MM.1S (cell line): ENCODE results near the gene FXYD2.

Experiments used
- DNase-seq: peaks from one replicate; pipeline ENCODE4 v3.0.0-alpha.2; 2015
- H2AFZ ChIP-seq: fragments of 300-600 bp; sonication (generic); 2 replicates; pipeline ENCODE4 v1.6.0; 2016; ENCODE audit warnings: antibody characterized with exemption, low read length
- H3F3A ChIP-seq: fragments of 300-600 bp; sonication (generic); 2 replicates; pipeline ENCODE4 v1.6.1; 2016; ENCODE audit warnings: mild to moderate bottlenecking, antibody characterized with exemption, low read length, moderate library complexity, mixed read lengths; ENCODE audit not compliant: insufficient read depth
- H3K27ac ChIP-seq: fragments of 300-600 bp; sonication (generic); 2 replicates; pipeline ENCODE4 v1.5.1; 2016; ENCODE audit warnings: mild to moderate bottlenecking, low read length
- H3K27me3 ChIP-seq: fragments of 300-600 bp; sonication (generic); replicated peaks from 2 replicates; pipeline ENCODE4 v1.6.0; 2016; ENCODE audit warnings: low read length; ENCODE audit not compliant: insufficient read depth
- H3K36me3 ChIP-seq: fragments of 300-600 bp; sonication (generic); replicated peaks from 2 replicates; pipeline ENCODE4 v1.6.1; 2016; ENCODE audit warnings: mild to moderate bottlenecking, low read length, mixed read lengths; ENCODE audit not compliant: insufficient read depth
- H3K4me1 ChIP-seq: fragments of 300-600 bp; sonication (generic); 2 replicates; pipeline ENCODE4 v1.6.1; 2016; ENCODE audit warnings: low read length, mixed read lengths
- H3K4me2 ChIP-seq: fragments of 300-600 bp; sonication (generic); 2 replicates; pipeline ENCODE4 v1.6.0; 2016; ENCODE audit warnings: low read depth, low read length
- H3K4me3 ChIP-seq: fragments of 300-600 bp; sonication (generic); 2 replicates; pipeline ENCODE4 v1.5.1; 2016; ENCODE audit warnings: low read length, mixed read lengths
- H3K79me2 ChIP-seq: fragments of 300-600 bp; sonication (generic); 2 replicates; pipeline ENCODE4 v1.6.1; 2016; ENCODE audit warnings: mixed run types, low read length, mixed read lengths
- H3K9ac ChIP-seq: fragments of 300-600 bp; sonication (generic); 2 replicates; pipeline ENCODE4 v1.6.1; 2016; ENCODE audit warnings: low read length, mixed read lengths
- H3K9me2 ChIP-seq: fragments of 300-600 bp; sonication (generic); replicated peaks from 2 replicates; pipeline ENCODE4 v1.6.1; 2016; ENCODE audit warnings: mild to moderate bottlenecking, low read length, mixed read lengths; ENCODE audit not compliant: insufficient read depth
- H3K9me3 ChIP-seq: fragments of 300-600 bp; sonication (generic); replicated peaks from 2 replicates; pipeline ENCODE4 v1.6.1; 2016; ENCODE audit warnings: mild to moderate bottlenecking, low read length, mixed read lengths; ENCODE audit not compliant: insufficient read depth
- H4K20me1 ChIP-seq: fragments of 300-600 bp; sonication (generic); 2 replicates; pipeline ENCODE4 v1.6.1; 2016; ENCODE audit warnings: mild to moderate bottlenecking, low read length, moderate library complexity, mixed read lengths; ENCODE audit not compliant: insufficient read depth
- CTCF ChIP-seq: fragments of 300-600 bp; sonication (generic); IDR thresholded peaks from 2 replicates; pipeline ENCODE4 v1.5.1; 2016; ENCODE audit warnings: antibody characterized with exemption, low read length, mixed read lengths
- EZH2 ChIP-seq: fragments of 300-600 bp; sonication (generic); optimal IDR thresholded peaks from 2 replicates; pipeline ENCODE3; 2017; ENCODE audit warnings: low read depth, mild to moderate bottlenecking, antibody characterized with exemption, low read length, mixed read lengths
- EZH2phosphoT487 ChIP-seq: fragments of 300-600 bp; sonication (generic); IDR thresholded peaks from 2 replicates; pipeline ENCODE4 v1.6.1; 2018; ENCODE audit warnings: antibody characterized with exemption, low read length

FXYD2 gene

GRCh38 chr11:117842131-117842941 lies 17.8 kb upstream of the FXYD2 start:
- Histone ChIP-seq H3K4me2 (no peak overlapping the region), H3K27me3 (peaks cover 27% of the 10 kb centered on the region), H3K27ac (no peak overlapping the region), H3K4me1 (no peaks in the 10 kb centered on the region), H2AFZ (no peak overlapping the region), H3K4me3 (no peak overlapping the region), H3K79me2 (no peaks in the 10 kb centered on the region), H3K36me3 (no peaks in the 10 kb centered on the region), H3K9ac (no peak overlapping the region), H3K9me3 (no peaks in the 10 kb centered on the region), H3K9me2 (no peaks in the 10 kb centered on the region), H3F3A (no peaks in the 10 kb centered on the region), H4K20me1 (no peaks in the 10 kb centered on the region)
- TF ChIP-seq EZH2 = no peak
- no peak for TF ChIP-seq EZH2phosphoT487
- no peak for TF ChIP-seq CTCF
- DNase-seq = no peak

GRCh38 chr11:117841551-117842031 lies 17.0 kb upstream of the FXYD2 start:
- no peaks in the 10 kb centered on the region for H3K9me2 ChIP-seq
- peaks cover 34% of the 10 kb centered on the region for H3K27me3 ChIP-seq
- H3K4me3 ChIP-seq = no peak overlapping the region
- no peak for DNase-seq
- H4K20me1 ChIP-seq = no peaks in the 10 kb centered on the region
- H3K9ac ChIP-seq = no peak overlapping the region
- H3K9me3 ChIP-seq = no peaks in the 10 kb centered on the region
- no peaks in the 10 kb centered on the region for H3F3A ChIP-seq
- TF ChIP-seq EZH2 (no peak), EZH2phosphoT487 (no peak), CTCF (no peak)
- no peak overlapping the region for H3K27ac ChIP-seq
- no peak overlapping the region for H3K4me2 ChIP-seq
- H3K4me1 ChIP-seq = no peaks in the 10 kb centered on the region
- no peak overlapping the region for H2AFZ ChIP-seq
- H3K36me3 ChIP-seq = no peaks in the 10 kb centered on the region
- H3K79me2 ChIP-seq = no peaks in the 10 kb centered on the region

GRCh38 chr11:117840881-117841550 lies 16.5 kb upstream of the FXYD2 start:
- no peak overlapping the region for H3K9ac ChIP-seq
- H3K9me2 ChIP-seq = no peaks in the 10 kb centered on the region
- no peak overlapping the region for H3K4me3 ChIP-seq
- no peaks in the 10 kb centered on the region for H3K4me1 ChIP-seq
- H4K20me1 ChIP-seq = no peaks in the 10 kb centered on the region
- H3K9me3 ChIP-seq = no peaks in the 10 kb centered on the region
- H3F3A ChIP-seq = no peaks in the 10 kb centered on the region
- no peak overlapping the region for H3K27ac ChIP-seq
- H3K79me2 ChIP-seq = no peaks in the 10 kb centered on the region
- H3K27me3 ChIP-seq = peaks cover 40% of the 10 kb centered on the region
- no peak for TF ChIP-seq EZH2
- TF ChIP-seq CTCF = no peak
- no peak for TF ChIP-seq EZH2phosphoT487
- H3K4me2 ChIP-seq = no peak overlapping the region
- H2AFZ ChIP-seq = no peak overlapping the region
- H3K36me3 ChIP-seq = no peaks in the 10 kb centered on the region
- DNase-seq = no peak
